Esophagus muscularis mucosa (tissue), 4 donors: ENCODE results near the gene ENO3. TPM values are rescaled to one million over a fixed set of nuclear protein-coding genes. Genes with fewer than 3 reads are reported as not detected.

Experiments
- DNase-seq: peaks from one replicate; pipeline ENCODE4 v3.0.0-alpha.2; 2017; ENCODE audit errors: extremely low spot score
- H3K27ac ChIP-seq, 4 donors: fragments of 200-600 bp; sonication (generic); replicated peaks in 1 of 4; 1 replicate in 3 of 4; 2 replicates in 1 of 4; pipeline ENCODE4 v1.5.1; 2016 to 2019; ENCODE audit warnings: mild to moderate bottlenecking in 1 of 4
- H3K27me3 ChIP-seq, 4 donors: fragments of 200-600 bp; sonication (generic); one replicate each; pipeline versions ENCODE4 v1.5.1 to v1.6.0; 2016 to 2019
- H3K36me3 ChIP-seq, 4 donors: fragments of 200-600 bp; sonication (generic); one replicate each; pipeline ENCODE4 v1.5.1; 2016 to 2019
- H3K4me1 ChIP-seq, 4 donors: fragments of 200-600 bp; sonication (generic); one replicate each; pipeline ENCODE4 v1.5.1; 2016 to 2019
- H3K4me3 ChIP-seq, 4 donors: fragments of 200-600 bp; sonication (generic); 1 replicate in 2 of 4; 2 replicates in 2 of 4; pipeline ENCODE4 v1.5.1; 2016 to 2019; ENCODE audit warnings: mild to moderate bottlenecking in 4 of 4, moderate library complexity in 1 of 4
- H3K9me3 ChIP-seq, 4 donors: fragments of 200-600 bp; sonication (generic); 1 replicate in 3 of 4; 2 replicates in 1 of 4; pipeline ENCODE4 v1.5.1; 2016 to 2019
- EP300 ChIP-seq: sonication (generic); formaldehyde crosslinking; IDR thresholded peaks from one replicate; pipeline ENCODE4 v1.6.1; 2017; ENCODE audit warnings: antibody characterized with exemption
- POLR2A ChIP-seq: fragments of 450-650 bp; IDR thresholded peaks from one replicate; pipeline ENCODE4 v1.6.1; 2017; ENCODE audit warnings: antibody characterized with exemption, moderate library complexity, mild to moderate bottlenecking, low read depth
- POLR2AphosphoS5 ChIP-seq, 2 donors: sonication (generic); formaldehyde crosslinking; IDR thresholded peaks; one replicate each; pipeline ENCODE4 v1.6.1; 2017; ENCODE audit warnings: antibody characterized with exemption in 2 of 2
- WGBS: methylation state at CpG from one replicate; pipeline ENCODE4 v1.1.5; 2018; 5-methylcytosine and 5-hydroxymethylcytosine counted together
- intact Hi-C: fragments of 100-400 bp; cut with DNase I; formaldehyde crosslinking; loops from one replicate; pipeline ENCODE4 v1.15.1; 2023
- total RNA-seq, 4 donors: library from RNA; depleted of rRNA; stranded (reverse); fragments of >200 nt; gene quantifications; one replicate each; pipeline versions ENCODE4 v1.1.0 to v1.2.1, GENCODE V29; 2016
- TF ChIP-seq, protein P1 (sequence below), 3 experiments: fragments of 200-600 bp in 2 of 3; fragments of 450-650 bp in 1 of 3; sonication (generic) in 2 of 3; IDR thresholded peaks; one replicate each; pipeline ENCODE4 v1.5.1; 2017 to 2019; ENCODE audit warnings: antibody characterized with exemption in 3 of 3, mild to moderate bottlenecking in 2 of 3, moderate library complexity in 1 of 3

The ENO3 gene
- total RNA-seq, 4 donors from 2014 or later = 1.2 to 7.2 (median 2.1) TPM

DNA sequence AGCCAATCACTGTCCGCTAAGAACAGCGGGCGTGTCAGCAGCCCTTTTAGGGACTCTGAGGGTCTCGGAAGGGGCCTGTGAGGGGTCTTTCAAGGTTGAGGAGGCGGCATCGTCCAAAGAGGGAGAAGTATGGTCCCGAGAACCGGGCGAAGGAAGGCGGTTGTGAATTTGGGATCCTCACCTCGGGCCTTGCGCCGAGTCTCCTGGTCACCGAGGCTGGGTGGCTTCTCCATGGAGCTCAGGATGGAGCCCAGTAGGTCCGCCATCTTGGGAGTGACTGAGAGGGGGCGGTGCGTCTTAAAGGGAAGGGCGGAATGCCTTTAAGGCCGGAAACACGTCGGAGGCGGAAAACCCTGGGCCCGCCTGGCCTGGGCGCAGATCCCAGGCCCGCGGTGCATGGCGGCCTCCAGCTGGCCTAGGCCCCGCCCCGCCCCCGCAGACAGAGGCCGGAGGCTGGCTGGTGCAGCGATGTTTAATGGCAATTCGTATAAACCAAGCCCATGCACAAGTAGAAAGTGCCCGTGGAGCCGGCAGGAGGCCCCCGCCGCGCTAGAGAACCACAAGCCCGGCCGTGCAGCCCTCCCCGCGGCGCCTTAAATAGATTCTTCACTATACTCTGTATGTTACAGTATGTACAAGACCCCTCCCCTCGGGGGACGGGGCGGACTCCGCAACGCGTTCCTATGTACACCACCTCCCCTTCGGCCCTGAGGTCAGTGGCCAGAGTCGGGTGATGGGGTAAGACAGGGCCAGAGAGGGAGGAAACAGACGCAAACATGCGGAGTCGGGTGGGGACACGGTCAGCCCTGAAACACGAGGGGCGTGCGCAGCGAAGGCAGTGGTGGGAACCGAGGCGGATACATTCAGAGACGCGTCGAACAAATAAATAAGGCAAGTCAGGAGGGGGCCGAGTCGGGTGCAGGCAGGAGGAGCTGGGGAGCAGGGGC, 16.9 kb downstream of the ENO3 start, which contains the start of gene SPAG7:
SPAG7 (minus strand) TSS at position 279 of the 947 bp plus-strand sequence; CDS start at position 266, 13 bp downstream.
- H3K4me1 ChIP-seq = peaks cover 38 to 52% (median 44%) of the 10 kb centered on the region in 4 donors
- DNase-seq = peak; percentile 99
- WGBS = 1% methylated on average over 38 of the region's 66 CpGs
- peaks cover 14 to 47% (median 31%) of the 10 kb centered on the region in 4 donors for H3K36me3 ChIP-seq
- no peaks in the 10 kb centered on the region for H3K9me3 ChIP-seq
- H3K27ac ChIP-seq = peak within 1 kb of the TSS; percentile 91 to 97 (median 95)
- H3K4me3 ChIP-seq = peak within 1 kb of the TSS; percentile 76 to 86 (median 78)
- TF ChIP-seq POLR2A = peak; percentile 70
- TF ChIP-seq POLR2AphosphoS5 (IDR thresholded peaks at IDR 0.05) = peak; percentile 91 to 93
- TF ChIP-seq EP300 = no peak
- TF ChIP-seq, protein P1, sequence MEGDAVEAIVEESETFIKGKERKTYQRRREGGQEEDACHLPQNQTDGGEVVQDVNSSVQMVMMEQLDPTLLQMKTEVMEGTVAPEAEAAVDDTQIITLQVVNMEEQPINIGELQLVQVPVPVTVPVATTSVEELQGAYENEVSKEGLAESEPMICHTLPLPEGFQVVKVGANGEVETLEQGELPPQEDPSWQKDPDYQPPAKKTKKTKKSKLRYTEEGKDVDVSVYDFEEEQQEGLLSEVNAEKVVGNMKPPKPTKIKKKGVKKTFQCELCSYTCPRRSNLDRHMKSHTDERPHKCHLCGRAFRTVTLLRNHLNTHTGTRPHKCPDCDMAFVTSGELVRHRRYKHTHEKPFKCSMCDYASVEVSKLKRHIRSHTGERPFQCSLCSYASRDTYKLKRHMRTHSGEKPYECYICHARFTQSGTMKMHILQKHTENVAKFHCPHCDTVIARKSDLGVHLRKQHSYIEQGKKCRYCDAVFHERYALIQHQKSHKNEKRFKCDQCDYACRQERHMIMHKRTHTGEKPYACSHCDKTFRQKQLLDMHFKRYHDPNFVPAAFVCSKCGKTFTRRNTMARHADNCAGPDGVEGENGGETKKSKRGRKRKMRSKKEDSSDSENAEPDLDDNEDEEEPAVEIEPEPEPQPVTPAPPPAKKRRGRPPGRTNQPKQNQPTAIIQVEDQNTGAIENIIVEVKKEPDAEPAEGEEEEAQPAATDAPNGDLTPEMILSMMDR (IDR thresholded peaks at IDR 0.05) = peak in 1 of 3 experiments; percentile 22
- intact Hi-C loops = loop anchor here (2.0 kb wide), 1 partner anchor 19 kb away; the partner anchor contains the start of gene PFN1
- H3K27me3 ChIP-seq = no peaks in the 10 kb centered on the region

- H3K27ac ChIP-seq = peak overlapping the region; percentile 91 to 97 (median 95)
- intact Hi-C loops = no loop called here
- WGBS = 21% methylated on average over 23 of the region's 23 CpGs
- H3K36me3 ChIP-seq = peaks cover 20 to 51% (median 38%) of the 10 kb centered on the region in 4 donors
- peaks cover 39 to 52% (median 48%) of the 10 kb centered on the region in 4 donors for H3K4me1 ChIP-seq
- TF ChIP-seq EP300 = no peak
- TF ChIP-seq POLR2A = no peak
- TF ChIP-seq, protein P1 (IDR thresholded peaks at IDR 0.05) = no peak
- no peak for TF ChIP-seq POLR2AphosphoS5 (IDR thresholded peaks at IDR 0.05)
- no peaks in the 10 kb centered on the region for H3K9me3 ChIP-seq
- no peak for DNase-seq
- no peaks in the 10 kb centered on the region for H3K27me3 ChIP-seq
- peak overlapping the region; percentile 76 to 86 (median 78) for H3K4me3 ChIP-seq
Measured at GRCh38 chr17:4968486-4969046, 17.6 kb downstream of the ENO3 start.

- DNase-seq = no peak
- Histone ChIP-seq H3K9me3 (no peaks in the 10 kb centered on the region), H3K4me1 (peaks cover 44 to 56% (median 51%) of the 10 kb centered on the region in 4 donors), H3K36me3 (peaks cover 21 to 57% (median 44%) of the 10 kb centered on the region in 4 donors), H3K4me3 (peak overlapping the region; percentile 76 to 86 (median 78)), H3K27me3 (no peaks in the 10 kb centered on the region), H3K27ac (peak overlapping the region; percentile 91 to 97 (median 95))
- WGBS = 41% methylated on average over 15 of the region's 15 CpGs
- peak; percentile 51 to 80 for TF ChIP-seq POLR2AphosphoS5 (IDR thresholded peaks at IDR 0.05)
- TF ChIP-seq, protein P1 (IDR thresholded peaks at IDR 0.05) = no peak
- intact Hi-C loops = no loop called here
Measured at GRCh38 chr17:4969047-4969550, 18.2 kb downstream of the ENO3 start.

DNA sequence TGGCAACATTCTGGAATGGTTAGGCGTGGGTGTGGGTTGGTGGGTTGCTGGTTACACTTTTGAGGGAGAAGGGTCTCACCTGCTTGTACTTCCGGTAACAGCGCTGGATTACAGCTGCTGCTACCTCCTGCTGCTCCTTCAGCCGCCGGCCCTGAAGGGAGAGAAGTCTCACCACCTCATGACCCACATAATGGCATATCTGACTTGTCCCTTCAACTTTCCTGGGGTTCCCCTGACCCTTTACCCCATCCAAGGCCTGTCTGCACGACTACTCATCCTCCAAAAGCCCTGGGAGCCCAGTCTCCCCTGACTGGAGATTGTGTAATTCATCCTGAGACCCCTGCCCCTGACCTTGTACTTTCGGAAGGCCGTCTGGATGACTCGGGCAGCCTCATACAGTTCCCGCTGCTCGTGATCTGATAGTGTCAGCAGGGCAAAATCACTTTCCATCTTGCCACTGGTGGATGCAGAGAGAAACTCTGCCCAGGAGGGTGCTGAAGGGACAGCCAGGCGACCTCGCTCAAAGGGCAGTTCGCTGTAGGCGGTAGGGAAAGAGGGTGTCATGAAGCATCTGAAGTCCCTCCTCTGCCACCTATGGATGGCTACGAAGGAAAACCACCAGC, 18.7 kb downstream of the ENO3 start:
- no peaks in the 10 kb centered on the region for H3K27me3 ChIP-seq
- H3K9me3 ChIP-seq = no peaks in the 10 kb centered on the region
- intact Hi-C loops = no loop called here
- TF ChIP-seq POLR2A (no peak), POLR2AphosphoS5 (IDR thresholded peaks at IDR 0.05) (no peak), EP300 (no peak)
- TF ChIP-seq, protein P1 (IDR thresholded peaks at IDR 0.05) = no peak
- peak overlapping the region in 3 of 4 donors; percentile 78 to 86 (median 79) for H3K4me3 ChIP-seq
- H3K27ac ChIP-seq = peak overlapping the region; percentile 91 to 97 (median 95)
- H3K36me3 ChIP-seq = peaks cover 27 to 62% (median 48%) of the 10 kb centered on the region in 4 donors
- 83% methylated on average over 13 of the region's 16 CpGs for WGBS
- H3K4me1 ChIP-seq = peaks cover 45 to 56% (median 52%) of the 10 kb centered on the region in 4 donors
- no peak for DNase-seq
